ENCODE results near the gene TMEM150B. TPM values are rescaled to one million over a fixed set of nuclear protein-coding genes. Genes with fewer than 3 reads are reported as not detected.

TMEM150B gene
- total RNA-seq (2021) (not detected in 2 replicates), Bru-seq, nascent RNA (not detected), BruChase-seq, experiment 1, labeled RNA remaining after a 2-hour chase (not detected), BruChase-seq, experiment 2, labeled RNA remaining after a 6-hour chase (not detected)
- long read RNA-seq, partial matches to known transcripts: 0 of 1 reads
- long read RNA-seq, other reads (novel, unspliced or antisense): 1 of 1 reads

GRCh38 chr19:55325172-55325571, at the start of gene TMEM150B:
Gene TMEM150B, minus strand, starts transcription at chr19:55325341. Its CDS starts 4,305 bp downstream, at chr19:55321036.
- Histone ChIP-seq H3K4me3 (ENCODE audit: low read depth, low read length, poor library complexity, severe bottlenecking) (no peak within 1 kb of the TSS), H3K27me3 (replicated peaks; ENCODE audit: insufficient read depth, low read depth, low read length, poor library complexity) (no peaks in the 10 kb centered on the region), H3K36me3 (ENCODE audit: insufficient read depth, low read length, poor library complexity, severe bottlenecking) (no peaks in the 10 kb centered on the region), H3K27ac (ENCODE audit: low read depth, low read length, poor library complexity, severe bottlenecking) (no peak within 1 kb of the TSS), H3K9me3 (ENCODE audit: low read depth, low read length, poor library complexity, severe bottlenecking) (no peaks in the 10 kb centered on the region), H3K4me1 (ENCODE audit: insufficient read depth, low read length, poor library complexity, severe bottlenecking) (no peaks in the 10 kb centered on the region)
- intact Hi-C loops (cut with micrococcal nuclease; ENCODE audit: unreplicated experiment): no loop called here
- no peak for DNase-seq (ENCODE audit: low spot score)
- no peak for TF ChIP-seq EZH2 (IDR thresholded peaks at IDR 0.05; ENCODE audit: borderline replicate concordance, low read depth, low read length, poor library complexity, severe bottlenecking)
- TF ChIP-seq CTCF (conservative IDR thresholded peaks at IDR 0.05; ENCODE audit: low read depth, low read length): no peak
- CTCF ChIA-PET: no interaction called here
- POLR2A ChIA-PET (ENCODE audit: low non-redundant PET): no interaction called here
- no TSS peak for BruUV-seq (replicated peaks)

GRCh38 chr19:55373993-55374757, 49.0 kb upstream of the TMEM150B start:
- H3K27ac ChIP-seq (ENCODE audit: low read depth, low read length, poor library complexity, severe bottlenecking): no peak overlapping the region
- CTCF ChIA-PET: no interaction called here
- no peaks in the 10 kb centered on the region for H3K36me3 ChIP-seq (ENCODE audit: insufficient read depth, low read length, poor library complexity, severe bottlenecking)
- TF ChIP-seq EZH2 (IDR thresholded peaks at IDR 0.05; ENCODE audit: borderline replicate concordance, low read depth, low read length, poor library complexity, severe bottlenecking): no peak
- no peak for TF ChIP-seq CTCF (conservative IDR thresholded peaks at IDR 0.05; ENCODE audit: low read depth, low read length)
- no peaks in the 10 kb centered on the region for H3K4me1 ChIP-seq (ENCODE audit: insufficient read depth, low read length, poor library complexity, severe bottlenecking)
- intact Hi-C loops (cut with micrococcal nuclease; ENCODE audit: unreplicated experiment): no loop called here
- peaks cover 15% of the 10 kb centered on the region for H3K27me3 ChIP-seq (replicated peaks; ENCODE audit: insufficient read depth, low read depth, low read length, poor library complexity)
- POLR2A ChIA-PET (ENCODE audit: low non-redundant PET): no interaction called here
- H3K9me3 ChIP-seq (ENCODE audit: low read depth, low read length, poor library complexity, severe bottlenecking): no peaks in the 10 kb centered on the region
- no peak overlapping the region for H3K4me3 ChIP-seq (ENCODE audit: low read depth, low read length, poor library complexity, severe bottlenecking)
- DNase-seq (ENCODE audit: low spot score): no peak
- no TSS peak for BruUV-seq (replicated peaks)

- ChIA-PET POLR2A (ENCODE audit: low non-redundant PET) (no interaction called here), CTCF (no interaction called here)
- Histone ChIP-seq H3K27ac (ENCODE audit: low read depth, low read length, poor library complexity, severe bottlenecking) (no peak overlapping the region), H3K4me1 (ENCODE audit: insufficient read depth, low read length, poor library complexity, severe bottlenecking) (no peaks in the 10 kb centered on the region), H3K9me3 (ENCODE audit: low read depth, low read length, poor library complexity, severe bottlenecking) (no peaks in the 10 kb centered on the region), H3K27me3 (replicated peaks; ENCODE audit: insufficient read depth, low read depth, low read length, poor library complexity) (peaks cover 15% of the 10 kb centered on the region), H3K4me3 (ENCODE audit: low read depth, low read length, poor library complexity, severe bottlenecking) (no peak overlapping the region), H3K36me3 (ENCODE audit: insufficient read depth, low read length, poor library complexity, severe bottlenecking) (no peaks in the 10 kb centered on the region)
- no peak for TF ChIP-seq CTCF (conservative IDR thresholded peaks at IDR 0.05; ENCODE audit: low read depth, low read length)
- DNase-seq (ENCODE audit: low spot score): no peak
- intact Hi-C loops (cut with micrococcal nuclease; ENCODE audit: unreplicated experiment): no loop called here
- no TSS peak for BruUV-seq (replicated peaks)
Measured at GRCh38 chr19:55373306-55373992, 48.3 kb upstream of the TMEM150B start.

All from A673 (cell line).